Measurements from ENCODE around the gene EIF4E.

Gene EIF4E

GRCh38 chr4:98963538-98964433 is 34.9 kb upstream of the EIF4E start:
- TF ChIP-seq CTCF (IDR thresholded peaks at IDR 0.05; ENCODE audit: low read depth, low read length), result no peak
- no peak for DNase-seq (ENCODE audit: extremely low read depth, low read depth)

DNA sequence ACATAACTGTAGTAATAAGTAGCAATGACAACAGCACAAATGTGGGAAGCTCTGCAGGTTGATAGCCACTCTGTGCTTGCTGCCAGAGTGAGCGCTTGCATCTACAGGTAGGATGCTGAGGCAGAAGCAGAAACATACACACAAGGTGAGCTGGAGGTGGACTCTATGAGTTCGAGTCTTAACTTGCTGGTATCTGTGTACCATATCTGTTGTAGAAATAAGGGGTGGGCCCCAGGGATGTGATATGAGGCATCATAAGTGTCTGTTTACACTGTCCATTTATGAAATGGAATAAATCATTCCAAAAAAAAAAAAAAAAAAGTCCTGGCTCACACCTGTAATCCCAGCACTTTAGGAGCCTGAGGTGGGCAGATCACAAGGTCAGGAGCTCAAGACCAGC is 32.8 kb upstream of the EIF4E start:
- no peak for DNase-seq (ENCODE audit: extremely low read depth, low read depth)
- no peak for TF ChIP-seq CTCF (IDR thresholded peaks at IDR 0.05; ENCODE audit: low read depth, low read length)

GRCh38 chr4:98959411-98959810 is 30.5 kb upstream of the EIF4E start:
- DNase-seq (ENCODE audit: extremely low read depth, low read depth), result no peak
- TF ChIP-seq CTCF (IDR thresholded peaks at IDR 0.05; ENCODE audit: low read depth, low read length), result no peak

DNA sequence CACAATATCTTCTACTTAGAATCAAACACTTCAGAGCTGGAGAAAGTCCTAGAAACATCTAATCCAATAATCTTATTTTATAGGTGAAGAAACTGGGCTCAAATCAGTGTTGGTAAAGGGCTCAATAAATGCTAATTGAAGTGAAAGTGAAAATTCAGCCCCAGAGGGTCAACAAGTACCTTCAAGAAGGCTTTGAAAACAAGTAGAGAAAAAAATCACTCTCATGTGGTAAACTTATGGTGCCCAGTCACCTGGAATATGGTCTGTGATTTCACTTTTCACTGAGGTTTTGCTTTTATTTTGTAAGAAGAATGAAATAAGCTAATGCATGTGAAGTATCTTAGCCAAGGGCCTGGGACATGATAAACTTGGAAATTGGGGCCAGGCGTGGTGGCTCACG is 29.1 kb upstream of the EIF4E start:
- no peak for DNase-seq (ENCODE audit: extremely low read depth, low read depth)

GRCh38 chr4:98955229-98955628 is 26.3 kb upstream of the EIF4E start:
- no peak for DNase-seq (ENCODE audit: extremely low read depth, low read depth)
- no peak for TF ChIP-seq CTCF (IDR thresholded peaks at IDR 0.05; ENCODE audit: low read depth, low read length)

More for the DNA sequence above, 29.1 kb upstream of the EIF4E start:
- TF ChIP-seq CTCF (IDR thresholded peaks at IDR 0.05; ENCODE audit: low read depth, low read length), result no peak

- no peak for TF ChIP-seq CTCF (IDR thresholded peaks at IDR 0.05; ENCODE audit: low read depth, low read length)
- no peak for DNase-seq (ENCODE audit: extremely low read depth, low read depth)
Observed at GRCh38 chr4:98951710-98952109, 22.8 kb upstream of the EIF4E start.

DNA sequence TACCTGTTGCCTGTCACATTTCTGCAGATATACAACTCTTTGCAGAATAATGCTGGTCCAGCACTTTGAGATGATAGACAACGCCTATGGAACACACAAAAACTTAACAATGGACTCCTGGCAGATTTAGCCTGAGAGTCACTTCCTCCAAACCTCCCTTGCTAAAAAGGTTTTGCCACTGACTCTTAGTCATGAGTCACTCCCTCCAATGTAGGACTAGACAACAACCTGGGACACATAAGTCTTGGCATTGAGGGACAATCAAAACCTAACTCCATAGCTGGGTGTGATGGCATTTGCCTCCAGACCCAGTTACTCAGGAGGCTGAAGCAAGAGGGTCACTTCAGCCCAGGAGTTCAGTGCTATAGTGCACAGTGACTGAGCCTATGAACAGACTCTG is 22.0 kb upstream of the EIF4E start:
- TF ChIP-seq CTCF (IDR thresholded peaks at IDR 0.05; ENCODE audit: low read depth, low read length), result no peak
- DNase-seq (ENCODE audit: extremely low read depth, low read depth), result no peak
